ENCODE results near the gene MRAP. TPM values are rescaled to one million over a fixed set of nuclear protein-coding genes. Genes with fewer than 3 reads are reported as not detected.
"Not testable (repeated sequence)": the region's sequence is repeated elsewhere in the genome, so short reads cannot be mapped to it uniquely, and the experiment has no call there.

MRAP gene
- total RNA-seq, 2 donors from 2014 or later, result not detected

DNA sequence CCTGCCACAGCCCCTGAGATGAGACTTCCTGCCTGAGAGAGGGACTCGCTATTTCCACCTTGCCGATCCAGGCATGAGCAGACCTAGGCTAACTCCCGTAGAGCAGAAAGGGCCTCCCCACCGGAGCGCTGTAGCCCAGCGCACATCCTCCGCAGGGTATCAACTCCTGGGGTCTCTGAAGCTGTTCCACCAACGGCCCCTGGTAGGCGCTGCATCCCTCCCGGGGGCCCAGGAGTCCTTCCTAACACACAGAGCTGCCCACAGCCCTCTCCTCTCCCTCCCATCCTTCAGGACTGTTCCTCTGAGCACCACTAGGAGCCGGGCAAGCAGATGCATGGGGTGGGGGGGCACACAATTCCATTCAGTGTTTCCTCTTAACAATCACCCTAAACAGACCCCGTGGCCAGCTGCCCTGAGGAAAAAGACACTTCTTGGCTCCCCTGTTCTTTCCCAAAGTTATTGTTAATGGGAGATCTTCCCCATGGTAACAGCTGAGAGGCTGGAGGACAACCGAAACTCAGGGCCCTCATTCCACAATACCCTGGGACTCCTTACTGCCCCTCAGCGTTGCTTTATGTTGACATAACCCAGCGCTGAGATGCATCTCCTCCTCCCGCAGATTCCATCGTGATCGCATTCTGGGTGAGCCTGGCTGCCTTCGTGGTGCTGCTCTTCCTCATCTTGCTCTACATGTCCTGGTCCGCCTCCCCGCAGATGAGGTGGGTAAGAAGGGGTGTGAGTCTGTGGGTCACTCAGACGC, 7.5 kb downstream of the MRAP start:
- no peaks in the 10 kb centered on the region for H3K27me3 Mint-ChIP-seq
- no peak overlapping the region for H3K4me3 Mint-ChIP-seq
- DNase-seq (no peak), ATAC-seq (no peak)
- H3K27ac Mint-ChIP-seq, result no peak overlapping the region
- H3K36me3 Mint-ChIP-seq (ENCODE audit: low read depth), result peaks cover 2% of the 10 kb centered on the region
- H3K9me3 ChIP-seq (ENCODE audit: control insufficient read depth, low read length, poor library complexity, severe bottlenecking), result no peaks in the 10 kb centered on the region
- H3K4me1 Mint-ChIP-seq, result peaks cover 2% of the 10 kb centered on the region

DNA sequence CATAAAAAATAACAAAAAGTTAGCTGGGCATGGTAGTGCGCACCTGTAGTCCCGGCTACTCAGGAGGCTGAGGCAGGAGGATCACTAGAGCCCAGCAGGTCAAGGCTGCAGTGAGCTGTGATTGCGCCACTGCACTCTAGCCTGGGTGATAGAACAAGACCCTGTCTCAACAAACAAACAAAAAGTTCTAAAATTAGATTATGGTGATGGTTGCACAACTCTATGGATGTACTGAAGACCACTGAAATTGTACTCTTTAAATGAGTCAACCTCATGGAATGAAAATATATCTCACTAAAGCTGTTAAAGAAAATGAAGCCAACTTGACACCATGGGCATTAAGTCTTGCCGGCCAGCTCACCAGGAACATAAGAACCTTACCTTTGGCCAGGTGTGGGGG, 9.1 kb downstream of the MRAP start:
- Mint-ChIP-seq H3K27ac (no peak overlapping the region), H3K4me1 (peaks cover 2% of the 10 kb centered on the region), H3K36me3 (ENCODE audit: low read depth) (peaks cover 2% of the 10 kb centered on the region), H3K27me3 (no peaks in the 10 kb centered on the region), H3K4me3 (no peak overlapping the region)
- DNase-seq (no peak), ATAC-seq (no peak)
- no peaks in the 10 kb centered on the region for H3K9me3 ChIP-seq (ENCODE audit: control insufficient read depth, low read length, poor library complexity, severe bottlenecking)

DNA sequence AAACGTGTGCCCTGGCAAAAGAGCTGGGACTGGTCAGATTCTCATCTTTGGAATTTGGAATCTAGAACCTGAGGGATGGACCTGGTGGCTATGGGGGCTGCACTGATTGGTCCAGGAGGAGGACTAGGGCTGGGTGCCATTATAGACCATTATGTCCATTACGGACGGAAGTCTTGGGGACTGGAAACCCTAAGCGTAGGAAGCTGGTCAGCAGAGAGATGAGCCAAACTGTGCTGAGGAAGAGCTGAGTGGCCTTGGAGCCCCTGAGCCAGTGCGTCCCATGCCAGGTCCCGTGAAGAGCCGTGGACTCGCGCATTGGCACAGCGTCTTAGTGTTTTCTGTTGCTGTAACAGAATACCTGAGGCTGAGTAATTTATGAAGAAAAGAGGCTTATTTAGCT, 10.0 kb downstream of the MRAP start:
- H3K27ac Mint-ChIP-seq, result no peak overlapping the region
- no peaks in the 10 kb centered on the region for H3K9me3 ChIP-seq (ENCODE audit: control insufficient read depth, low read length, poor library complexity, severe bottlenecking)
- no peak overlapping the region for H3K4me3 Mint-ChIP-seq
- no peaks in the 10 kb centered on the region for H3K27me3 Mint-ChIP-seq
- ATAC-seq (no peak), DNase-seq (no peak)
- H3K36me3 Mint-ChIP-seq (ENCODE audit: low read depth), result no peaks in the 10 kb centered on the region
- H3K4me1 Mint-ChIP-seq, result peaks cover 2% of the 10 kb centered on the region

DNA sequence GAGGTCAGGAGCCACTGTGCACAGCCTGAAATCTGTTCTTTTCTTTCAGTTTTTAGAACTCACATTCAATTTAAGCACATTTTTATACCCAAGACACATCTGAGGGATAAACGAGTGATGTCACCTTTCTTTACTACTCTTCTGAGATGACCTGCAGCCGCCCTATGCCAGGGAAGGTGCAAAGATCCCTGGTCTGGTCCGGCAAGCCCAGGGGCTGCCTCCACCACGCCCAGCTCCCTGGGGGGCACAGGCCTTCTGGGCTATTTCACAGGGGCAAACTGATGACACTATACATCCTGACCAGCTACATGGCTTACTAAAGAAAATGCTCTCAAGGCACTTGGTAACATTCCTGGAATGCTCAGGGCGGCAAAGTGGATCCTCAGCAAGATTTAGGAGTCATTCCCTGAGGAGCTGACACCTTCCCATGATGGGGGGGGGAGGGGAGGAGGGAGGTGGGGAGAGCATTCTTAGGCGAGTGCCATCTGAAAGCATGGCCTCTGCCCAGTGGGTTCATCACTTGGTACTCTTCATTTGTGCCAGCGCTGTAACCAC, 11.3 kb downstream of the MRAP start:
- Mint-ChIP-seq H3K4me3 (no peak overlapping the region), H3K27ac (no peak overlapping the region)

DNA sequence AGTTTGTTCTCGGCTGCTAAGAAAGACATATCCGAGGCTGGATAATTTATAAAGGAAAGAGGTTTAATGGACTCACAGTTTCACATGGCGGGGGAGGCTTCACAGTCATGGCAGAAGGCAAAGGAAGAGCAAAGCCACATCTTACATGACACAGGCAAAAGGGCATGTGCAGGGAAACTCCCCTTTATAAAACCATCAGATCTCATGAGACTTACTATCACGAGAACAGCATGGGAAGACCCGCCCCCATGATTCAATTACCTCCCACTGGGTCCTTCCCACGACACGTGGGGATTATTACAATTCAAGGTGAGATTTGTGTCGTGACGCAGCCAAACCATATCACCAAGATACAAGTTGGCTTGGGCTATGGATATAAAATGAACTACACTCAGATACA, 12.3 kb downstream of the MRAP start:
- H3K36me3 Mint-ChIP-seq (ENCODE audit: low read depth); H3K27me3 Mint-ChIP-seq; H3K4me3 Mint-ChIP-seq; ATAC-seq; H3K9me3 ChIP-seq (ENCODE audit: control insufficient read depth, low read length, poor library complexity, severe bottlenecking); DNase-seq; H3K27ac Mint-ChIP-seq; H3K4me1 Mint-ChIP-seq: not testable (repeated sequence)

More for the DNA sequence above, 11.3 kb downstream of the MRAP start:
- no peaks in the 10 kb centered on the region for H3K36me3 Mint-ChIP-seq (ENCODE audit: low read depth)
- DNase-seq (no peak), ATAC-seq (no peak)
- no peaks in the 10 kb centered on the region for H3K9me3 ChIP-seq (ENCODE audit: control insufficient read depth, low read length, poor library complexity, severe bottlenecking)
- H3K27me3 Mint-ChIP-seq, result no peaks in the 10 kb centered on the region
- H3K4me1 Mint-ChIP-seq, result peaks cover 2% of the 10 kb centered on the region

DNA sequence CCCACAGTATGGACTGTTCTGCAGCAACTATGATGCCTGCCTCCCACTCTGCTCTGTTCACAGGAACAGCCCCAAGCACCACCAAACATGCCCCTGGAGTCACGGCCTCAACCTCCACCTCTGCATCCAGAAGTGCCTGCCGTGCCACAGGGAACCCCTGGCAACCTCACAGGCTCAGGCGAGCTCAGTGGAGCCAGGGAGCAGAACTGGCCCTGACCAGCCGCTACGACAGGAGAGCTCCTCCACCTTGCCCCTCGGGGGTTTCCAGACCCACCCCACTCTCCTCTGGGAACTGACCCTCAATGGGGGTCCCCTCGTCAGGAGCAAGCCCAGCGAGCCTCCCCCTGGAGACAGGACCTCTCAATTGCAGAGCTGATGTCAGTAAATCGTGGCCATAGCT, 13.0 kb downstream of the MRAP start:
- H3K9me3 ChIP-seq (ENCODE audit: control insufficient read depth, low read length, poor library complexity, severe bottlenecking), result no peaks in the 10 kb centered on the region
- DNase-seq (no peak), ATAC-seq (no peak)
- Mint-ChIP-seq H3K4me1 (no peaks in the 10 kb centered on the region), H3K27me3 (no peaks in the 10 kb centered on the region), H3K4me3 (no peak overlapping the region), H3K36me3 (ENCODE audit: low read depth) (no peaks in the 10 kb centered on the region), H3K27ac (no peak overlapping the region)

DNA sequence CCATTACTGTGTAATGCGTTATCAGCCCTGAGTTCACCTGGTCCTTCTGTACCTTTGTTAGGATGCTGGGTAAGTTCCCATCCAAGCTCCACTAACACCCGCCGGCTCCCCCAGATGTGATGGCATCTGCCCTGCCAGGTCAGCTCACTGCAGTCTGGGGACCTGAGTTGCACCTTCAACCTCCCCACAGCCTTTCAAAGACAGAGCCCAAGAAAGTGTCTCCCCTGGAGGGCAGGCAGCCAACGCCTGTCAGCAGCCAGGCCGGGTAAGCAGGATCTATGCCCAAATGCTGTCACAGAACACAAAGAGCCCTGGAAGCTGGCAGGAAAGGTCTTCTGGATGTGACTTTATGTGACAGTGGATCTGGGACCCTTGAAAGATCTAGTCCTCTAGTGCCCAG, 13.7 kb downstream of the MRAP start:
- H3K27ac Mint-ChIP-seq, result no peak overlapping the region
- H3K27me3 Mint-ChIP-seq, result no peaks in the 10 kb centered on the region
- no peak for DNase-seq
- H3K4me3 Mint-ChIP-seq, result no peak overlapping the region
- H3K9me3 ChIP-seq (ENCODE audit: control insufficient read depth, low read length, poor library complexity, severe bottlenecking), result no peaks in the 10 kb centered on the region
- no peaks in the 10 kb centered on the region for H3K4me1 Mint-ChIP-seq
- no peak for ATAC-seq
- H3K36me3 Mint-ChIP-seq (ENCODE audit: low read depth), result no peaks in the 10 kb centered on the region

DNA sequence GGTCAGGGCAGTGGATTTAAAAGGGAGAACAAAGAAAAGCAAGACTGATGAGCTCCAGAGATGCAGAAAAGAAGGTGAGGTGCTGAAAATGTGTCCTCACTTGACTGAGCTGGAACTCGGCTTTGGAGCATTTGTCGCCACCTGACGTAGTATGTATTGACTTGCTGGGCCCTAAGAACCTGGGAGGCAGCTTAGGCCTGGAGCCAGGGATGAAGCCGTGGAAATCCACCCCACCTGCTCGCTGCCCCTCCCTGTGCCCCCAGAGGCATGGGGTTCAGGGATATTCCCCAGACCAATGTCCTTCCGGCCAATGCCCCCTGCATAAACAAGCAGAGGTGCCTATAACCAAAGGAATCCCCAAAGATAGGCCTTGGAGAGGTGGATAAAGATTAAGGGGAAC, 14.3 kb downstream of the MRAP start:
- Mint-ChIP-seq H3K27ac (no peak overlapping the region), H3K4me3 (no peak overlapping the region), H3K36me3 (ENCODE audit: low read depth) (no peaks in the 10 kb centered on the region), H3K4me1 (no peaks in the 10 kb centered on the region), H3K27me3 (no peaks in the 10 kb centered on the region)
- DNase-seq (no peak), ATAC-seq (no peak)
- no peaks in the 10 kb centered on the region for H3K9me3 ChIP-seq (ENCODE audit: control insufficient read depth, low read length, poor library complexity, severe bottlenecking)

DNA sequence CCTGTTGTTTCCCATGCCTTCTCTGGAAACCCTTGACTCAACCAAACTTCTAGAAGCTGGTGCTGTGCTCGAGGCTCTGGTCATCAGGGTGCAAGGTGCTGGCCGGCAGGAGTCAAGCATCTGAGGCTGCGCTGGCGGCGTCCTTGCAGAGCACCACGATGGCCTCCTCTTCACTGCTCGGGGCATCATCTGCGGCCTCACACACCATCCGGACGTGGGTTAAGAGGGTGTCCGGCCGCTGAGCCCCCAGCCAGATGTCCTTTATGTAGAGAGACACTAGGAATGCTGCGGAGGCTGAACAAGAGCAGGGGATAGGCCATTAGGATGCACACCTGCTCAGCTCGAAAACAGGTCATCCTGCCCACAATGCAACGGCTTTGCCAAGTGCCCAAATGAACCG, 16.2 kb downstream of the MRAP start:
- no peak for ATAC-seq
- Mint-ChIP-seq H3K4me3 (no peak overlapping the region), H3K36me3 (ENCODE audit: low read depth) (no peaks in the 10 kb centered on the region), H3K27me3 (no peaks in the 10 kb centered on the region), H3K27ac (no peak overlapping the region), H3K4me1 (no peaks in the 10 kb centered on the region)
- no peak for DNase-seq
- H3K9me3 ChIP-seq (ENCODE audit: control insufficient read depth, low read length, poor library complexity, severe bottlenecking), result no peaks in the 10 kb centered on the region

DNA sequence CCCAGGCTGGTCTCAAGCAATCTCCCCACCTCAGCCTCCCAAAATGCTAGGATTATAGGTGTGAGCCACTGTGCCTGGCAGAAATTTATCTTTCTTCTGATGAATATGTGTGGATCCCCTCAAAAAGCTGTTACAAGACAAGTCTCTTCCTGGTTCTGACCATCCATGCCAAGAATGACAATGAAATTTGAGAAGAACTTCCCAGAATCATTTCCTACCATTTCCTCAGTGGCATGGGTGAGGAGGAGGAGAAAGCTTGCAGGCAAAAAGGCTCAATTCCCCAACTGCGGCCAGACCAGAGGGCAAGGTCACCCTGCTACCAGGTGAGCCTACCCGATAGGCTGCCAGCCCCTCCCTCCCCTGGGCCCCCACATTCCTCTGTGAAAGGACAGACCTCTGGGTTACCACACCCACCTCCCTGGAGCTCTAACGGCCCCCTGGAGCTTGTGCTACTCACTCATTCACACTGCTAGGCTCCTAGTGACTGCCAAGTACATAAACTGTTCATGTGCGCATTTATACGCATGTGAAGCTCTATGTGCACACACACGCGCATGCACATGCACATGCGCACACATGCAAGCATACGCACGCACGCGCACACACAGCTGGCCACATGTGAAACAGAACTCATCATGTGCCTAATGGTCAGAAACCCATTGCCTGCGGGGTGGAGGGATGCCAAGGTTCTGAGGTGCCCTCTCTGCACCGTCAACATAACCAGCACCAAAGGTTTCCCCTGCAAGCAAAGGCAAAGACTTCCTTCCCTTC, 17.0 kb downstream of the MRAP start:
- no peaks in the 10 kb centered on the region for H3K4me1 Mint-ChIP-seq
- DNase-seq, result no peak
- H3K9me3 ChIP-seq (ENCODE audit: control insufficient read depth, low read length, poor library complexity, severe bottlenecking), result no peaks in the 10 kb centered on the region
- H3K27ac Mint-ChIP-seq, result peak overlapping the region; percentile 59
- no peaks in the 10 kb centered on the region for H3K36me3 Mint-ChIP-seq (ENCODE audit: low read depth)
- no peak for ATAC-seq
- H3K4me3 Mint-ChIP-seq, result no peak overlapping the region
- H3K27me3 Mint-ChIP-seq, result no peaks in the 10 kb centered on the region

DNA sequence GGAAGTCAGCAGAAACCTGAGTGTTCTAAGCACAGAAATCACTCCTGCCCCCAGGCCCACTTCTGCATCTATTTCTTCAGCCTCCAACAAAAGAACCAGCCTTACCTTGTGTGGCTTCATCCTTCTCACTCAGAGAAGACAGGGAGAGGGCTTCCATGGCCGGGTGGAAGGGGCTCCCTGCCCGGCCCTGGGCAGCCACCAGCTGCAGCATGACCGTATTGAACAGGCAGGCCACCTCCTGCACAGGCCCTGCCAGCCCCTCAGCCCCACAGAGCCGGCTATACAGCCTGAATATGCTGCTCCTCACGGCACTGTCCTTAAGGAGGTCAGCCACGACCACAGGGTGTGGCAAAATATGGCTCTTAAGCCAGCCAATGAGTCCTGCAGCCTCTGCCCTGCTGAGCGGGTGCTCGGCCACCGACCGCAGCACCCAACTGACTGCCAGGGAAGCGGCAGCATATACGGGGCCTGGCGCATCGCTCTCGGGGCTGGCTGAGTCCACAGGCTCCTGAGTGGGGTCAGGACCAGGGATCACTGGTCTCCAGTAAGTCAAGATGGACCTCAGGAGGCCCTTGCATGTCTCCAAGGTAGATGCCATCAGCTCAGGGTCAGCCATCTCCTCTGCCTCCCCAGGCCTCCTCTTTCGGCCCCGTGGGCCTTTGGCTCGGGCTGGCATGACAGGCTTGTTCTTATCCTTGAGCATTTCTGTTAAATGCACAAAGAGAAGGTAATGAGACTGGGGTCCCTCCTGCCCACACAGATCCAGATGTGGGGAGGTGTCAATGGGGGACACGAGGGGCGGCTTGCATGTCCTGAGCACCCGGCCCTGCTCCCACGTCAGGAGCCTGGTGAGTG, 17.9 kb downstream of the MRAP start:
- Mint-ChIP-seq H3K27me3 (no peaks in the 10 kb centered on the region), H3K36me3 (ENCODE audit: low read depth) (no peaks in the 10 kb centered on the region), H3K4me3 (no peak overlapping the region), H3K27ac (peak overlapping the region; percentile 59), H3K4me1 (no peaks in the 10 kb centered on the region)
- DNase-seq (no peak), ATAC-seq (no peak)
- no peaks in the 10 kb centered on the region for H3K9me3 ChIP-seq (ENCODE audit: control insufficient read depth, low read length, poor library complexity, severe bottlenecking)

DNA sequence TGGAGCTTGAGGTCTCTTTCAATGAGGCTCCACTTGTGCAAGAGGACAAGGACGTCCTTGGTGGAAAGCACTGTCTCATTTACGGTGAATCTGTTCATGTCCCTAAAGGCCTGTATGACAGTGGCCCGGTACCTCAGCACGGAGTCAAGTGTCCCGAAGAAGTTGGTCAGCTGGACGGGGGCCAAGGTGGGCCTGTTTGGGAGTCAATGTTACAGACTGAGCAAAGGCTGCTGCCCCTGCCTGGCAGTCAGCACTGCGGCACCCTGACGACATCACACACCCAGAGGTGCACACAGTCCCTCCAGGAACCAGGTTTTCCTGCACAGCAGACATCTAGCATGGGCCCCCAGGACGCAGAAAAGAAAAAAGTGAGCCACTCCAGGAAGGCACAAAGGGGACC, 19.1 kb downstream of the MRAP start:
- H3K9me3 ChIP-seq (ENCODE audit: control insufficient read depth, low read length, poor library complexity, severe bottlenecking), result no peaks in the 10 kb centered on the region
- Mint-ChIP-seq H3K27ac (no peak overlapping the region), H3K27me3 (no peaks in the 10 kb centered on the region), H3K36me3 (ENCODE audit: low read depth) (no peaks in the 10 kb centered on the region), H3K4me1 (no peaks in the 10 kb centered on the region), H3K4me3 (no peak overlapping the region)
- no peak for DNase-seq
- no peak for ATAC-seq

DNA sequence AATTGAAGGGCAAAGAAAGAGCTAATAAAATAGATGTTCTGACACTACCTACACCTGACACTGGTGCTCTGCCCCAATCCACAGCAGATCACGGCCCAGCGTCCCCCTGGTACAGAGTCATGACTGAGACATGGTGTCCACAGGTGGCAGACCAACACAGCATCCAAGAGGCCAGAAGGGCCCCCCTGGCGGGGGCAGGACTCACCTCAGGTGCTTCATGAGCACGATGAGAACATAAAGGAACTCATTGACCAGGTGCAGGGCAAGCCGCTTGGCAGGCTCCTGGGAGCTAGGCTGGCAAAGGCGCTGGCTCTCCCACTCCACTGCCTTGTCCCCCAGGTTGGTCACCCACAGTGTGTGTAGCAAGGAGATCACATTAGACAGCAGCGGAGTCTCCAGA, 20.4 kb downstream of the MRAP start:
- Mint-ChIP-seq H3K36me3 (ENCODE audit: low read depth) (peaks cover 2% of the 10 kb centered on the region), H3K4me1 (no peaks in the 10 kb centered on the region), H3K27me3 (no peaks in the 10 kb centered on the region), H3K4me3 (no peak overlapping the region), H3K27ac (no peak overlapping the region)
- DNase-seq, result no peak
- ATAC-seq, result no peak
- H3K9me3 ChIP-seq (ENCODE audit: control insufficient read depth, low read length, poor library complexity, severe bottlenecking), result no peaks in the 10 kb centered on the region
